ENCODE data around the gene LAGE3. TPM values are rescaled to one million over a fixed set of nuclear protein-coding genes. Genes with fewer than 3 reads are reported as not detected.

LAGE3 gene
- total and polyA plus RNA-seq, 8 donors = 9.5 to 19.6 (median 12.7) TPM

DNA sequence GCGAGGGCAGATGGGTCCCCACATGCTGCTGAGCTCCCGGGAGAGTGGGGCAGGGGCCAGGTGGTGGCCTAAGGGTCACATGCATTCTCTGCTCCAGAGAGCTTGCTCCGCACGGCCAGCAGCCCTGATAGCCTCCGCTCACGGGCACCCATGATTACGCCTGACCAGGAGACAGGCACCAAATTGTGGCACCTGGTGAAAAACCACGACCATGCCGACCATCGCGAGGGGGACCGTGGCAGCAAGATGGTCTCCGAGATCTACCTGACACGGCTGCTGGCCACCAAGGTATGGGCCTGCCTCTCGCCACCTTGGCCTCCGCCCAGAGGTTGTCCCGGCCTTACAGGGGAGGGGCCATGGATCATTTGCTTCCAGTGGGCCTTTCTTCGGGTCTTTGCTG, 9.2 kb downstream of the LAGE3 start:
- no peak for DNase-seq
- H3K4me3 ChIP-seq = no peak overlapping the region
- intact Hi-C loops (cut with DNase I) = no loop called here
- H3K36me3 ChIP-seq = peaks cover 0 to 7% (median 0%) of the 10 kb centered on the region in 3 donors
- ATAC-seq = no peak
- no peaks in the 10 kb centered on the region for H3K27me3 ChIP-seq
- no peak for FAIRE-seq
- TF ChIP-seq, protein P1, sequence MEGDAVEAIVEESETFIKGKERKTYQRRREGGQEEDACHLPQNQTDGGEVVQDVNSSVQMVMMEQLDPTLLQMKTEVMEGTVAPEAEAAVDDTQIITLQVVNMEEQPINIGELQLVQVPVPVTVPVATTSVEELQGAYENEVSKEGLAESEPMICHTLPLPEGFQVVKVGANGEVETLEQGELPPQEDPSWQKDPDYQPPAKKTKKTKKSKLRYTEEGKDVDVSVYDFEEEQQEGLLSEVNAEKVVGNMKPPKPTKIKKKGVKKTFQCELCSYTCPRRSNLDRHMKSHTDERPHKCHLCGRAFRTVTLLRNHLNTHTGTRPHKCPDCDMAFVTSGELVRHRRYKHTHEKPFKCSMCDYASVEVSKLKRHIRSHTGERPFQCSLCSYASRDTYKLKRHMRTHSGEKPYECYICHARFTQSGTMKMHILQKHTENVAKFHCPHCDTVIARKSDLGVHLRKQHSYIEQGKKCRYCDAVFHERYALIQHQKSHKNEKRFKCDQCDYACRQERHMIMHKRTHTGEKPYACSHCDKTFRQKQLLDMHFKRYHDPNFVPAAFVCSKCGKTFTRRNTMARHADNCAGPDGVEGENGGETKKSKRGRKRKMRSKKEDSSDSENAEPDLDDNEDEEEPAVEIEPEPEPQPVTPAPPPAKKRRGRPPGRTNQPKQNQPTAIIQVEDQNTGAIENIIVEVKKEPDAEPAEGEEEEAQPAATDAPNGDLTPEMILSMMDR (IDR thresholded peaks at IDR 0.05) = no peak
- no peaks in the 10 kb centered on the region for H3K9me3 ChIP-seq
- no peak overlapping the region for H3K27ac ChIP-seq
- 93 to 94% methylated on average over 18 of the region's 18 CpGs for WGBS, 2 donors
- H3K4me1 ChIP-seq = no peaks in the 10 kb centered on the region

DNA sequence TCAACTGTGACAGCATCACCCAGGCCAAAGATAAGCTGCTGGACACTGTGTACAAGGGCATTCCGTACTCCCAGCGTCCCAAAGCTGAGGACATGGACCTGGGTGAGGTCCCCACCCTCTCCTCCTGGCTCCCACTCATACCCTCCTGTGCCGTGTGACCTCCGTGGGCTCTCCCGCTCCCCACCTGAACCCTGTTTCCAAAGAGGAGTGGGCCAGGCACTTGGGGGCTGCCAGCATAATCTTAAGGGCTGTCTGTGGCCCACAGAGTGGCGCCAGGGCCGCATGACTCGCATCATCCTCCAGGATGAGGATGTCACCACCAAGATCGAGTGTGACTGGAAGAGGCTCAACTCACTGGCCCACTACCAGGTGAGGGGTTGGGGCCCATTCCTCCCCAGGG, 10.0 kb downstream of the LAGE3 start:
- intact Hi-C loops (cut with DNase I) = no loop called here
- Histone ChIP-seq H3K9me3 (no peaks in the 10 kb centered on the region), H3K4me3 (no peak overlapping the region), H3K4me1 (no peaks in the 10 kb centered on the region), H3K27me3 (no peaks in the 10 kb centered on the region), H3K36me3 (peaks cover 0 to 7% (median 0%) of the 10 kb centered on the region in 3 donors), H3K27ac (no peak overlapping the region)
- DNase-seq (no peak), FAIRE-seq (no peak), ATAC-seq (no peak)
- TF ChIP-seq, protein P1 (IDR thresholded peaks at IDR 0.05) = no peak
- WGBS, 2 donors = 90 to 93% methylated on average over 9 of the region's 9 CpGs

DNA sequence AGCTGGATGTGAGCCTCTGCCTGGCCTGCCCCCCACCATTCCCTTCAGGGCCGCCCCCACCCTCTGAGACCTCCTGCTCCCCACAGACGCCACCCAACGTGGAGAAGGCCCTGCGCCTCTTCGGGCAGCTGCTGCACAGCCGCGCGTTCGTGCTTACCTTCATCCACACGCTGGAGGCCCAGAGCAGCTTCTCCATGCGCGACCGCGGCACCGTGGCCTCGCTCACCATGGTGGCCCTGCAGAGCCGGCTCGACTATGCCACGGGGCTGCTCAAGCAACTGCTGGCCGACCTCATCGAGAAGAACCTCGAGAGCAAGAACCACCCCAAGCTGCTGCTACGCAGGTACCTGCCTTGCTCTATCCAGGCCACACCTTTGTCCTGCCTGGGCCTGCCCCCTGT, 10.9 kb downstream of the LAGE3 start:
- Histone ChIP-seq H3K36me3 (peaks cover 0 to 7% (median 0%) of the 10 kb centered on the region in 3 donors), H3K27ac (no peak overlapping the region), H3K4me1 (no peaks in the 10 kb centered on the region), H3K4me3 (no peak overlapping the region), H3K9me3 (no peaks in the 10 kb centered on the region), H3K27me3 (no peaks in the 10 kb centered on the region)
- intact Hi-C loops (cut with DNase I) = no loop called here
- ATAC-seq (no peak), FAIRE-seq (no peak), DNase-seq (peak in 1 of 6 donors; percentile 77)
- TF ChIP-seq, protein P1 (IDR thresholded peaks at IDR 0.05) = no peak
- WGBS, 2 donors = 91 to 96% methylated on average over 23 of the region's 23 CpGs

DNA sequence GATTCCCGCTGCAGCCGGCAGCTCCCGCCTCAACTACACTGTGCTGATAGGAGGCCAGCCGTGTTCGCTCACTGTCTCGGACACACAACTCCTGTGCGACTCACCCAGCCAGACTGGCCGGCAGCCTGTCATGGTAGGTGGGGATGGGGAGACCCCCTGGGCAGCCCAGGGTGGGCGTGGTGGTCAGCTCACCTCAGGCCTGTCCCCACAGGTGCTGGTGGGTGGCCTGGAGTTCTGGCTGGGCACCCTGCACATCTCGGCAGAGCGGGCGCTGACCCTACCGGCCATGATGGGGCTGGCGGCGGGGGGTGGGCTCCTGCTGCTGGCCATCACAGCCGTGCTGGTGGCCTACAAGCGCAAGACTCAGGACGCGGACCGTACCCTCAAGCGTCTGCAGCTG, 11.5 kb downstream of the LAGE3 start:
- Histone ChIP-seq H3K4me3 (no peak overlapping the region), H3K36me3 (peaks cover 0 to 7% (median 0%) of the 10 kb centered on the region in 3 donors), H3K27me3 (no peaks in the 10 kb centered on the region), H3K27ac (no peak overlapping the region), H3K9me3 (no peaks in the 10 kb centered on the region), H3K4me1 (no peaks in the 10 kb centered on the region)
- DNase-seq (peak in 2 of 6 donors; percentile 20 to 73), ATAC-seq (no peak), FAIRE-seq (no peak)
- TF ChIP-seq, protein P1 (IDR thresholded peaks at IDR 0.05) = no peak
- WGBS, 2 donors = 93 to 97% methylated on average over 18 to 21 of the region's 21 CpGs
- intact Hi-C loops (cut with DNase I) = no loop called here

GRCh38 chrX:154466907-154467306, 12.2 kb downstream of the LAGE3 start:
- FAIRE-seq (no peak), DNase-seq (peak in 1 of 6 donors; percentile 74), ATAC-seq (no peak)
- Histone ChIP-seq H3K27me3 (no peaks in the 10 kb centered on the region), H3K9me3 (no peaks in the 10 kb centered on the region), H3K4me3 (no peak overlapping the region), H3K27ac (no peak overlapping the region), H3K36me3 (peaks cover 0 to 7% (median 0%) of the 10 kb centered on the region in 3 donors), H3K4me1 (no peaks in the 10 kb centered on the region)
- TF ChIP-seq, protein P1 (IDR thresholded peaks at IDR 0.05) = no peak
- 91 to 92% methylated on average over 13 to 15 of the region's 15 CpGs for WGBS, 2 donors
- intact Hi-C loops (cut with DNase I) = no loop called here

All from pancreas (tissue), 10 donors.